Cardiac fibroblast (primary cell): ENCODE data around the gene ROBO4.

Experiments
- DNase-seq, 2 donors: peaks; one replicate each; pipeline versions ENCODE4 v3.0.0 to v3.0.0-alpha.2; 2010; ENCODE audit warnings: low read depth in 2 of 2
- H3K4me3 ChIP-seq, 2 donors: replicated peaks in 1 of 2; 1 replicate in 1 of 2; 2 replicates in 1 of 2; pipeline ENCODE4 v1.5.1; 2011; ENCODE audit warnings: low read depth in 2 of 2, low read length in 2 of 2, mild to moderate bottlenecking in 2 of 2, moderate library complexity in 1 of 2
- TF ChIP-seq, protein P1 (sequence below): IDR thresholded peaks from one replicate; pipeline ENCODE4 v1.5.1; 2011; ENCODE audit warnings: low read depth, mild to moderate bottlenecking, low read length, inconsistent platforms

Gene ROBO4

DNA sequence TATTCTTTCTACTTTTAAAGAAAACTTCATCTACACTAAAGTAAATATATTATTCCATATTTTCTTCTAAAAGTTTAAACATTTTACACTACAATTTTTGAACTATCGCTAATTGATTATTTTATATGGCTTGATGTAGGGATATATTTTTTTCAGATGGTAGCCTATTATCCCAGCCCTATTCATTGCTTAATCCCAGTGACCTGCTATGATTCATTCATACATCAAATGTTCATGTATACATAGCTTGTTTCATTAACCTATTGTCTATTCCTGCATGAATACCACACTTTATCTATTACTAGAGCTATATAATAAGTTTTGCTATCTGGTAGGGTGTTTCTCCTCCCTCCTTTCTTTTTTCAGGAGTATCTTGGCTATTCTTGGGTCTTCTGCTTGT, 5.0 kb upstream of the ROBO4 start:
- peak in 1 of 2 donors; percentile 44 for DNase-seq
- TF ChIP-seq, protein P1, sequence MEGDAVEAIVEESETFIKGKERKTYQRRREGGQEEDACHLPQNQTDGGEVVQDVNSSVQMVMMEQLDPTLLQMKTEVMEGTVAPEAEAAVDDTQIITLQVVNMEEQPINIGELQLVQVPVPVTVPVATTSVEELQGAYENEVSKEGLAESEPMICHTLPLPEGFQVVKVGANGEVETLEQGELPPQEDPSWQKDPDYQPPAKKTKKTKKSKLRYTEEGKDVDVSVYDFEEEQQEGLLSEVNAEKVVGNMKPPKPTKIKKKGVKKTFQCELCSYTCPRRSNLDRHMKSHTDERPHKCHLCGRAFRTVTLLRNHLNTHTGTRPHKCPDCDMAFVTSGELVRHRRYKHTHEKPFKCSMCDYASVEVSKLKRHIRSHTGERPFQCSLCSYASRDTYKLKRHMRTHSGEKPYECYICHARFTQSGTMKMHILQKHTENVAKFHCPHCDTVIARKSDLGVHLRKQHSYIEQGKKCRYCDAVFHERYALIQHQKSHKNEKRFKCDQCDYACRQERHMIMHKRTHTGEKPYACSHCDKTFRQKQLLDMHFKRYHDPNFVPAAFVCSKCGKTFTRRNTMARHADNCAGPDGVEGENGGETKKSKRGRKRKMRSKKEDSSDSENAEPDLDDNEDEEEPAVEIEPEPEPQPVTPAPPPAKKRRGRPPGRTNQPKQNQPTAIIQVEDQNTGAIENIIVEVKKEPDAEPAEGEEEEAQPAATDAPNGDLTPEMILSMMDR, result no peak
- no peak overlapping the region for H3K4me3 ChIP-seq

DNA sequence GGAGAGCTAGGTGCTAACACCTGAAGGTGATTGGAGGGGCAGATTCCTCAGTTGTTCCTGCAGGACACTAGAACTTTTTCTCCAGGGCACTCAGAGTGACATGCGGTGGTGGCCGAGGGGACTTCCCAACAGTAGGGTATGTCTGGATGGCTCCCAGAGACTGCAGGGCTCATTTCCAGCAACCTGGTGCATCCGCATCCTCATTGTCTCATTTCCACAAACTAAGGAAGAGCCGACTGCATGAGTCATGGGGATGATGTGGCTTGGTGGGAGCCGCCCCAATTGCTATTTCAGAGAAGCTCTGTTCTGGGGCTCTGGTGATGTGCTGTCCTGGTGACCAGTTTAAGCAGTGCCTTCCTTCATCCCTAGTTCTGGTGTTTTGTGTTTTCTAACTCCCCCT, 2.8 kb upstream of the ROBO4 start:
- peak overlapping the region in 1 of 2 donors; percentile 30 for H3K4me3 ChIP-seq
- DNase-seq, result peak; percentile 81 to 96
- TF ChIP-seq, protein P1, result no peak

DNA sequence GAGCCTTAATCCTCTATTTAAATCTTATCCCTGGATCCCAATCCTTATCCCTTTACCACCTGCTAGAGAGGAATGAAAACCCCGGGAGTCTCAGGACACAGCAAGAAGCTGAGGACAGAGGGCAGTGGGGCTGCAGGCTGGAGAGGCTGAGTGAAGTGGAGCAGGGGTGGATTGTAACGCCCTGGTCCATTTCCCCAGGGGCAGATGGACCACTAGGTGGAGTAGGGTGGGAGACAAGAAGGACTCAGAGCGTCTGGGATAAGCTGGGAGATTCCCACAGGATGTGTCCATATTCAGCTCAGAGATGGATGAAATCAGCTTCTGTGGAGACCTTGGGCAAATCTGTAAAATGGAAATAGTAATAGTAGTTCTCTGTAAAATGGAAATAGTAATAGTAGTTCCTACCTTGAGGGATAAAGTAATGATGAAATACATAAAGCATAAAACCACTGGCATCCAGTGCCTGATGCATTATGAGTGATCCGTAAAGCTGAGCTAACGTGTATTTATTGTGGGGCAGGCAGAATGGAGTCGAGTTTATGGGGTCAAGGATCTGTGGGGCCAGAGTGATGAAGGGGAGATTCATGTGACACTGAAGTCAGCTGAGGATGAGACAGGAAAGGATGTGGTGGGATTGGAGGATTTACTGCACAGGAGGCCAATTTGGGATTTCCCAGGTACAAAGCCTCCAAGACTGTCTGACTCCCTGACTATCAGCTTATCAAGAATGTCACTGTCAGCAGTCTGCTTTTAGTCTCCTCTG, 1.9 kb upstream of the ROBO4 start:
- TF ChIP-seq, protein P1, result no peak
- H3K4me3 ChIP-seq, result no peak overlapping the region
- DNase-seq, result peak in 1 of 2 donors; percentile 37

DNA sequence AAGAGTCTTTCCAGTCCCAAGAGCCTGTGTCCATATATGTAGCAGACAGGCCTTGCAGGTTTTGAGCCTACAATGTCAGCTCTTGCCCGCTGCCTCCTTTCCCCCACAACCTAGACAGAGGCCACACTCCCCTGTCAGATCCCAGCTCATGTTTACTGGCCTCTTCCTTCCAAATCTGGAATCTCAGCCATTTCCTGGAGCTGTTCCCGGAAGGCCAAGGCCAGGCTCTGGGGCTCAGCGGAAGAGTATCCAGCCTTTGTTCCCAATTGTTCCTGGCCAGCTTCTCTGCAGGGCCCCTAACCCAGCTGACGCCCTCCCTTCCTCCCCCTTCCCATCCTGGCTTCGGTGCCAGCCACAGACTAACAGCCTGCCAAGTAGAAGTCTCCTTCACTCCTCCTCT, 1.0 kb upstream of the ROBO4 start:
- H3K4me3 ChIP-seq, result no peak overlapping the region
- TF ChIP-seq, protein P1, result no peak

DNA sequence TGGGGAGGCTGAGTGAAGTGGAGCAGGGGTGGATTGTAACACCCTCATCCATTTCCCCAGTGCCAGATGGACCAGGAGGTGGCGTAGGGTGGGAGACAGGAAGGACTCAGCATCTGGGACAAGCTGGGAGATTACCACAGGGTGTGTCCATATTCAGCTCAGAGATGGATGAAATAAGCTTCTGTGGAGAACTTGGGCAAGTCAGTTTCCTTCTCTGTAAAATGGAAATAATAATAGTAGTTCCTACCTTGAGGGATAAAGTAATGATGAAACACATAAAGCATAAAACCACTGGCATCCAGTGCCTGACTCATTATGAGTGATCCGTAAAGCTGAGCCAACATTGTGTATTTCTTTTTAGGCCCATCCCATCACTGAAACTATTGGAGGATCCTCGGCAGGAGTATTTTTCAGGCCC, 607 bp upstream of the ROBO4 start:
- DNase-seq, result peak; percentile 89 to 97
- TF ChIP-seq, protein P1, result no peak
- no peak overlapping the region for H3K4me3 ChIP-seq

More for the DNA sequence above, 1.0 kb upstream of the ROBO4 start:
- DNase-seq, result peak; percentile 81 to 96

DNA sequence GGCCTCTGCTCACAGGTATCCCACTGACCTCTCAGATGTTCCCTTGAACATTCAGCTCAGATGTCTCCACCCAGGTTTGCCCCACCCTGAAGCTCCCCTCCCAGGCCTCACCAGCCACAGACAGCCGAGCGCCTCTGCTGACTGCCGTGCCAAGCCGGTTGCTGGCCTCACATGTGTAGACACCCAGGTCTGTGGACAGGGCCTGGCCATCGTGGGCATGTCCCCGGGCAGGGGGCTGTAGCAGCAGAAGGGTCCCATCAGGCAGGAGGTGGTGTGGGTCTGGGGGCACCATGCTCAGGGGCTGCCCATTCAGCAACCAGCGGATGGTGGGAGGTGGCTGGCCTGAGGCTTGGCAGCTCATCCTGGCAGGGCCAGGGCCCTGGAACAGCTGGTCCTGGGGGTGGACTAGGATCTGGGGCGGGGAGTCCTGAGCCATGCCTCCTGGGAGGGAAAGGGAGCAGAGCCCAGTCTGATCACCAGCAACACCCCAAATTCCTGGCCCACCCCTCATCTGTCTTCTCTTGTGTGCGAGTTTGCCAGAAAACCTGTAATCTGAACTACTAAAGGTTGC, 759 bp downstream of the ROBO4 start:
- peak overlapping the region in 1 of 2 donors; percentile 26 for H3K4me3 ChIP-seq
- DNase-seq, result peak in 1 of 2 donors; percentile 54
- TF ChIP-seq, protein P1, result no peak
